Measurements from ENCODE around the gene INS.

GRCh38 chr11:2172676-2173075 is 11.7 kb upstream of the INS start:
- TF ChIP-seq POLR2AphosphoS5 (IDR thresholded peaks at IDR 0.05): no peak
- TF ChIP-seq, protein P1, sequence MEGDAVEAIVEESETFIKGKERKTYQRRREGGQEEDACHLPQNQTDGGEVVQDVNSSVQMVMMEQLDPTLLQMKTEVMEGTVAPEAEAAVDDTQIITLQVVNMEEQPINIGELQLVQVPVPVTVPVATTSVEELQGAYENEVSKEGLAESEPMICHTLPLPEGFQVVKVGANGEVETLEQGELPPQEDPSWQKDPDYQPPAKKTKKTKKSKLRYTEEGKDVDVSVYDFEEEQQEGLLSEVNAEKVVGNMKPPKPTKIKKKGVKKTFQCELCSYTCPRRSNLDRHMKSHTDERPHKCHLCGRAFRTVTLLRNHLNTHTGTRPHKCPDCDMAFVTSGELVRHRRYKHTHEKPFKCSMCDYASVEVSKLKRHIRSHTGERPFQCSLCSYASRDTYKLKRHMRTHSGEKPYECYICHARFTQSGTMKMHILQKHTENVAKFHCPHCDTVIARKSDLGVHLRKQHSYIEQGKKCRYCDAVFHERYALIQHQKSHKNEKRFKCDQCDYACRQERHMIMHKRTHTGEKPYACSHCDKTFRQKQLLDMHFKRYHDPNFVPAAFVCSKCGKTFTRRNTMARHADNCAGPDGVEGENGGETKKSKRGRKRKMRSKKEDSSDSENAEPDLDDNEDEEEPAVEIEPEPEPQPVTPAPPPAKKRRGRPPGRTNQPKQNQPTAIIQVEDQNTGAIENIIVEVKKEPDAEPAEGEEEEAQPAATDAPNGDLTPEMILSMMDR (IDR thresholded peaks at IDR 0.05): no peak

All from prostate gland (tissue), 2 donors.